ENCODE results near the gene ZNF44.
A peak's percentile ranks its signal among the peaks of the same experiment; 100 is the strongest.
"Not testable (repeated sequence)": the region's sequence is repeated elsewhere in the genome, so short reads cannot be mapped to it uniquely, and the experiment has no call there.

The ZNF44 gene
- total RNA-seq = 20.6 to 86.5 reads per million in 2 experiments

DNA sequence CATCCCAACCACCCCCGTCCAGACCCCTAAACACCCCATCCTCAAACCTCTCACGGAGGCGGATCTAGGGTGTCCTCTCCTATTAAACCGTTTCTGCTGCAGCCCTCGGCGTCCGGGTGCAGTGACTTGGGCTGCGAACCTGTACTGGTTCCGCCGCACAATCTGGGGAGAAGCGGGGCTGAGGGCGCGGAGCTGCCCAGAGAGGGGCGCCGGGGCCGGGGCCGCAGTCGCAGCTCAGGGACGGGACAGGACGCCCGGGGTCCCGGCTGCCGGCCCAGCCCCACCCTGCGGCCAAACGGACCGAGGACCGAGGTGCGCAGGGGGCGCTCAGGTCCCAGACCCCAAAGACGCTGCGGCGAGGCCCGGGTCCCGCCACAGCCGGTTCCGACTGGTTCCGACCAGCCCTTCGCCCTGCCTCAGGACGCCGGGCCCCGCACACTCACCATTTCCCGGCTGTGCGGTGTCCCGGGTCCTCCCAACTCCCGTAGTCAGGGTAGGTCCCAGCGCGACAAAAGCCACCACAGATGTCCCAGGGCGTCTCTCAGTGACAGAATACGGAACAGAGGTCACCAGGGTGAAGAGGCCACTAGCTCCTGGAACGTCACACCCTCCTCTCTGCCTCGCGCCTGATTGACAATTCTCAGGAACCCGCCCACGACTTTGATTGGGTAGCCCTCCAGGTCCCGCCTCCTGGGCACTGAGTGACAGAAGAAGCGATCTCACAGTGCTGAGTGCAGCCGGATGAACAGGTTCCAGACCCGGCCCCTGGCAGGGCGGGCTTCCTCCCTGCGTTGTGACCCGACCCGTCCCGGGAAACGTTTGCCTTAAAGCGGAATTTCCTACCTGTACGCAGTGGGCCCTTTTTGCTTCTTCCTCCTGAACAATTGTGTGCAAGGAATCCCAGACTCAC, at the start of gene ZNF44:
Gene ZNF44 (minus strand): TSS at position 635 of the 910 bp plus-strand sequence. CDS start 189 bp downstream, at position 446.
- peak; percentile 92 for DNase-seq (ENCODE audit: low read depth)

DNA sequence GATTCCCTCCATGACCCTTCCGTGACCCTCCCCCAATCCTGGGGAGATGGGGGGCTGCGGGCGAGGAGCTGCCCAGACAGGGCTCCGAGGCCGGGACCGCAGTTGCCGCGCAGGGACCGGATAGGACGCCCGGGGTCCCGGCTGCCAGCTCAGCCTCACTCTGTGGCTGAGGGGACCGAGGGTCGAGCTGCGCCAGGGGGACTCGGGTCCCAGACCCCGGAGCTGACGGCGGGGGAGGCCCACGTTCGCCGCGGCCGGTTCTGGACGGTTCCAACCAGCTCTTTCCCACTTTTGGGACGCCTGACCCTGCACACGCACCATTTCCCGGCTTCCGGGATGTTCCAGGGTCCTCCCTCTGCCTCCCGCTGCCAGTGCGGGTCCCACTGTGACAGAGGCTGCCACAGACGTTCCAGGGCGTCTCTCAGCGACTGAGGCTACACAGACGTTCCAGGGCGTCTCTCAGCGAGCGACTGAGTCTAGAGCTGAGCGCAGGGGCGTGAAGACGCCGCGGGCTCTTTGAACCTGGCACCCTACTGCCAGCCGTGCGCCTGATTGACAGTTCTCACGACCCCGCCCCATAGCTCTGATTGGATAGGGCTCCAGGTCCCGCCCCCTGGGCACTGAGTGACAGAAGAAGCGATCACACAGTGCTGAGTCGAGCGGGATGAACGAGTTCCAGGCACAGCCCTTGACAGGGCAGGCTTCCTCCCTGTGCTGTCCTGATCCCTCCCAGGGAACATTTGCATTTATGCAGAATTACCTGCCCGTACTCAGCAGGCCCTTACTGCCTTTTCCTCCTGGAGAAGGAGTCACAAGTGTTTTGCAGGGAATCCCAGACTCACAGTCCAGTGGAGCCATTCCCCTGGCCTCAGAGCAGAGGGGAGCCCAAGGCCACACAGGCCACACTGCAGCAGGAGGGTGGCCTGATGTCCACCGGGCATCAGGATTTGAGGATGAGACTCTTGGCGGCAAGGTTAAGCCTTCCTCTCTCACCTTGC, 38.8 kb upstream of the ZNF44 start, which contains the start of gene ZNF563:
Gene ZNF563 (minus strand): TSS at position 472 of the 998 bp plus-strand sequence. CDS start 151 bp downstream, at position 321.
- peak; percentile 97 for DNase-seq (ENCODE audit: low read depth)

DNA sequence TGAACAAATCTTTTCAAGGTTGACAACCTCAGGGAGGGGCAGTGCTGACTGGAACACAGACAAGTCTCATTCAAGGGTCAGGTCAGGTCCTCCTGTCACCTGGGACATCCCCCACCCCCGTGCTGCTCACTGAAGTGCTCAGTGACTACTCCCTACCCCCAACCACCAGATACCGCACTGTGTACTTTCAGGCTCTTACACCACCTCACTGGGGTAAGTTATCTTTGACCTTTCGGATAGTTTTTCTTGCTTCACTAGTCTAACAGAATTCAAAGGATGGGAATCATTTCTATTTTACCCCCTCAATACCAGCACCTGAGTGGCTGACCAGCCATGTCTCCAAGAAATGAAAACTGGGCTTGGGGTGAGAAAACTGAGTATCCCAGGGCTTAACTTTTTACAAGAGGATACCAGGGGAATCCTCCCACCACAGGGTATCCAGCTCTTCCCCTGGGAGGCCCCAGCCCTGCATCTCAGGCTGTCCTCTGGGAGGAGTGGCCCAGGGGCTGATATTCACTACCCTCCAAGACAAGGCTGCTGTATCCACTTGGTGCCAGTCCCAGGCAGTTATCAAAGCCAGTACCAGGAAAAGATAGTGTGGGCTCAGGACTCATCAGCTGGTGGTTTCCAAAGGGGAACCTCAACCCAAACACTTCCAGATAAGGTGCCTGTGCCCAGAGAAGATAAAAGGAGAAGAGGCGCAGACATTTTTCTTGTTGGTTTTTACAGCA, 36.7 kb upstream of the ZNF44 start:
- no peak for DNase-seq (ENCODE audit: low read depth)

DNA sequence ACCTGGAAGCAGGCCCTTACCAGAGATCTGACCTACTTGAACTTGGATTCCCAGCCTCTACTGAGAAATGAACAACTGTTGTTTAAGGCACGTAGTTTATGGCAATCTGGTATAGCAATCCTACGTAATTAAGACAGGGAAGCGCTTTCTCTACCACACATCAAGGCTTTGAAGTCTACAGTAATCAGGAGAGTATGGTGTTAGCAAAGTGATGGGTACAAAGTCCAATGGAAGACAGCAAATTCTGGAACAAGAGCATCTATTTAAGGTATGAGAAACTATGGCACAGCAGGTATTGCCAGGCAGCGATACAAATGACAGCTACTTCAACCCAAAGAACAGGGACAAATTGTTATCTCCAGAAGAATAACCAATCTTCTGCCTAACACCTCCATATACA, 35.7 kb upstream of the ZNF44 start:
- no peak for DNase-seq (ENCODE audit: low read depth)

DNA sequence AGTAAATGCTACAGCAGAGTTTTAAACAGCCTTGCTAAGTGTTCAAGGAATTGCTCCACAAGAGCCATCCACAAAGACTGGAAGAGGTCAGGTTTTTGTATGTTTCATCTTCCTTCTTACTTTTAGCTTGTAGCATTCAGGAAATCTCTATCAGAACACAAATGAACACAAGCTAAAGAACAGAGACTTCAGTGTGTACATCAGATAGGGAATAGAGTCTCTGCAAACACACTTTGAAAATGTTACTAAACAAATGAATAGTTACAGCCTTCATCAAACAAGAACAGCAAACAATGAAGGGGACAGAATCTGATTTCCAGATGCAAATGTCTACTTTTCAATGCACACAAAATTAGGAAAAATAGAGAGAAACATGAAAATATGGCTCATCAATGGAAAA, 31.0 kb upstream of the ZNF44 start:
- no peak for DNase-seq (ENCODE audit: low read depth)

GRCh38 chr19:12318782-12319413, 24.2 kb upstream of the ZNF44 start:
- DNase-seq (ENCODE audit: low read depth) = no peak

- no peak for DNase-seq (ENCODE audit: low read depth)
Measured at GRCh38 chr19:12314553-12314952, 19.9 kb upstream of the ZNF44 start.

- not testable (repeated sequence) for DNase-seq (ENCODE audit: low read depth)
Measured at GRCh38 chr19:12308891-12309290, 14.2 kb upstream of the ZNF44 start.

DNA sequence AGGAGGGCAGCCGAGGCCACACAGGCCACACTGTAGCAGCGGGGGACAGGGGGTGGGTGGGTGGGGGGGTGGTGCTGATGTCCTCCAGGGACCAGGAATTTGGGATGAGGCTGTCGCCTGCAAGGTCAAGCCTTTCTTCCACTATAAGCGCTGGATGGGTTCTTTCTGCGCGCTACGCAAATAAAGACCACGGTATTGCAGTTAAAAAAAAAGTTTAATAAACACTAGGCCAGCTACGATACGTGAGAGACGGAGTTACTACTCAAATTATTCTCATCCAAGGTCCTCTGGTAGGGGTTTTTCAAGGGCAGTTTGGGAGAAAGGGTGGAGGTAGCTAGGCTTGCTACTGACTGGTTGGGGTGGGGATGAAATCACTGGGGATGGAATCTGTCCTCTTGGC, 508 bp upstream of the ZNF44 start:
- no peak for DNase-seq (ENCODE audit: low read depth)

- peak; percentile 19 for DNase-seq (ENCODE audit: low read depth)
Measured at GRCh38 chr19:12293777-12294248, 870 bp downstream of the ZNF44 start.

DNA sequence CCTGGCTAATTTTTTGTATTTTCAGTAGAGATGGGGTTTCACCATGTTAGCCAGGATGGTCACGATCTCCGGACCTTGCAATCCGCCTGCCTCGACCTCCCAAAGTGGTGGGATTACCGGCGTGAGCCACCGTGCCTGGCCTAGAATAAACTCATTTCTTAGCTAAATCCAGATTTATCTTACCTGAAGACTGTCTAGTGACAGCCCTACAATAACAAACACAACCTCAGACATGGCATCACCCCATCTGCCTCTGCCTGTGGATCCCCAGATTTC, 5.0 kb downstream of the ZNF44 start:
- no peak for DNase-seq (ENCODE audit: low read depth)

DNA sequence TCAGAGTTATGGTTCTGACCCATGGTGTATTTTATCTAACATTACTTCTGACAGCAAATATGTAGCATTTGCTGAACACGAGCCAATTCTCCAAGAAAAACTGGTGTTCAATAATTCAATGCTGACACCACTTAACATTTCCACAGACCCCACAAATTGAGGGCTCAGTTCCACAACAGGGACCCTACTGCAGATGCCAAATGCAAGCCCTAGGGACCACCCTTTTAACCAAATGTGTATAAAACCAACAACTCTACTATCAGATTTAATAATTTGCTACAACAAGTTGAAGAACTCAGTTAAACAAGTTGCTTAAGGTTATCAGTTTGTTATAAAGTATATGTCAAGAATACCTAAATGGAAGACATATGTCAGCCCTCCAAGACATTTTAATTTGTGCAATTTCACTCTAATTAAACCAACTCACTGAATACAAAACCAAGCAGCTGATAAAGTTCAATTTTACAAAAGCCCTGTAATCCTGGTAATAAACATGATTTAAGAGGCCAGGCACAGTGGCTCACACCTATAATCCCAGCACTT, 6.7 kb downstream of the ZNF44 start:
- DNase-seq (ENCODE audit: low read depth) = no peak

GRCh38 chr19:12284631-12285030, 10.1 kb downstream of the ZNF44 start:
- DNase-seq (ENCODE audit: low read depth) = no peak

- no peak for DNase-seq (ENCODE audit: low read depth)
Measured at GRCh38 chr19:12284226-12284625, 10.5 kb downstream of the ZNF44 start.

- no peak for DNase-seq (ENCODE audit: low read depth)
Measured at GRCh38 chr19:12278713-12279112, 16.0 kb downstream of the ZNF44 start.

- no peak for DNase-seq (ENCODE audit: low read depth)
Measured at GRCh38 chr19:12272980-12273901, 21.4 kb downstream of the ZNF44 start.

DNA sequence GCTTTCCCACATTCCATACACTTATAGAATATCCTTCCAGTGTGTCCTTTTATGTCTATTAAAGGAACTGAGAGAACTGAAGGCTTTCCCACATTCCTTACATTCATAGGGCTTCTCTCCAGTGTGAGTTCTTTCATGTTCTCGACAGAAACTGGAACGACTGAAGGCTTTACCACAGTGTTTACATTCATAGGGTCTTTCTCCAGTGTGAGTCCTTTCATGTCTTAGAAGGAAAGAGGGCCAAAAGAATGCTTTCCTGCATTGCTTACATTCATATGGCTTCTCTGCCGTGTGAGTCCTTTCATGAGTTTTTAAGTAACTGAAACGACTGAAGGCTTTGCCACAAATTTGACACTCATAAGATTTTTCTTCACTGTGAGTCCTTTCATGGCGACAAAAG, 22.3 kb downstream of the ZNF44 start:
- no peak for DNase-seq (ENCODE audit: low read depth)

- DNase-seq (ENCODE audit: low read depth) = no peak
Measured at GRCh38 chr19:12270854-12271253, 23.8 kb downstream of the ZNF44 start.

DNA sequence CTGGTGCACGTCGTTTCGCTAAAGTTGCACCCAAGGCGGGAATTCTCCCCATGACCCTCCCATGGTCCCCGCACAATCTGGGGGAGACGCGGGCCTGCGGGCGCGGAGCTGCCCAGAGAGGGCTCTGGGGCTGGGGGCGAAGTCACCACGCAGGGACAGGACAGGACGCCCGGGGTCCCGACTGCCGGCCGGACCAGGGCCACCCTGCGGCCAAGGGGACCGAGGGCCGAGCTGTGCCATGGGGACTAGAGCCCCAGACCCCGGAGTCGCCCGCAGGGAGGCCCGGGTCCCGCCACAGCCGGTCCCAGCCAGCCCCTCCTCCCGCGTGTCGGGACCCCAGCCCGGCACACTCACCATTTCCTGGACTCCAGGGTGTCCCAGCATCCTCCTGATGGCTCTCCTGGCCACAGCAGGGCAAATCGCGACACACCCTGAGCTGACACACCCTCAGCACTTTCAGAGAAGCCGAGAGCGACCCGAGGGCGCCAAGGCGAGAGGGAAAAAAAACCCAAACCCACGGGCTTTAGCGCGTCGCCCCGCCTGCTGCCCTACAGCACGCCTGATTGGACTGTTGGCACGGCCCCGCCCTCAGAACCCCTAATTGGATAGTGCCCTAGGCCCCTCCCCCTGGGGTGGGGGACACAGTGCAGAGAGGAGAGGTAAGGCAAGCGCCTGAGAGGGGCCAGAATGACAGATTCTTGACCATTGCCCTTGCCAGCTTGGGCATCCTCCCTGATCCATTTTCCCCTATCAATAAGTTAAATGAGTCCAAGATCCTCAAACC, 28.6 kb downstream of the ZNF44 start:
- no peak for DNase-seq (ENCODE audit: low read depth)

Data from T follicular helper cell (primary cell).